ENCODE data around the gene OR4D2.

OR4D2 gene

GRCh38 chr17:58176200-58176599 is 9.4 kb downstream of the OR4D2 start:
- no peak for DNase-seq (ENCODE audit: low spot score)
- TF ChIP-seq CTCF (IDR thresholded peaks at IDR 0.05; ENCODE audit: extremely low read depth, missing control alignments), result no peak

- no peak for DNase-seq (ENCODE audit: low spot score)
- no peak for TF ChIP-seq CTCF (IDR thresholded peaks at IDR 0.05; ENCODE audit: extremely low read depth, missing control alignments)
These were observed 15.0 kb downstream of the OR4D2 start for GRCh38 chr17:58181796-58182195.

GRCh38 chr17:58183514-58183913 is 16.7 kb downstream of the OR4D2 start:
- no peak for TF ChIP-seq CTCF (IDR thresholded peaks at IDR 0.05; ENCODE audit: extremely low read depth, missing control alignments)
- no peak for DNase-seq (ENCODE audit: low spot score)

GRCh38 chr17:58184308-58184985 is 17.7 kb downstream of the OR4D2 start:
- no peak for DNase-seq (ENCODE audit: low spot score)
- TF ChIP-seq CTCF (IDR thresholded peaks at IDR 0.05; ENCODE audit: extremely low read depth, missing control alignments), result no peak

GRCh38 chr17:58184986-58185761 is 18.4 kb downstream of the OR4D2 start:
- TF ChIP-seq CTCF (IDR thresholded peaks at IDR 0.05; ENCODE audit: extremely low read depth, missing control alignments), result no peak
- no peak for DNase-seq (ENCODE audit: low spot score)

- no peak for DNase-seq (ENCODE audit: low spot score)
- TF ChIP-seq CTCF (IDR thresholded peaks at IDR 0.05; ENCODE audit: extremely low read depth, missing control alignments), result no peak
These were observed 19.8 kb downstream of the OR4D2 start for GRCh38 chr17:58186591-58186990.

GRCh38 chr17:58187063-58187462 is 20.3 kb downstream of the OR4D2 start:
- no peak for TF ChIP-seq CTCF (IDR thresholded peaks at IDR 0.05; ENCODE audit: extremely low read depth, missing control alignments)
- DNase-seq (ENCODE audit: low spot score), result no peak

Data from GM20000 (cell line).